H1 (cell line): ENCODE data around the gene ARHGAP18. TPM values are rescaled to one million over a fixed set of nuclear protein-coding genes. Genes with fewer than 3 reads are reported as not detected.

ENCODE experiments used
- CTCF ChIA-PET: fragments of 300-600 bp; sonication (Branson Sonifier 250); formaldehyde crosslinking; loops from one replicate; lab custom pipeline; 2021; ENCODE audit not compliant: partially characterized antibody; lab: Charles Lee
- POLR2A ChIA-PET: fragments of 300-600 bp; sonication (Branson Sonifier 250); formaldehyde crosslinking; loops from one replicate; lab custom pipeline; 2021; ENCODE audit warnings: inconsistent platforms; ENCODE audit not compliant: partially characterized antibody; lab: Charles Lee
- DNase-seq, 2 experiments: peaks; one replicate each; pipeline versions ENCODE4 v3.0.0 to v3.0.0-alpha.2; 2010 to 2022; ENCODE audit warnings: low spot score in 2 of 2, low read depth in 1 of 2, mixed read lengths in 1 of 2
- FAIRE-seq: peaks from 2 replicates; lab custom pipeline; 2011; peaks lifted over from hg19 to GRCh38; lab: Jason Lieb, UNC
- H2AFZ ChIP-seq: 2 replicates; pipeline ENCODE4 v1.8.1; 2012; ENCODE audit warnings: low read length, inconsistent platforms
- H2AK5ac ChIP-seq: 2 replicates; pipeline ENCODE4 v1.6.1; 2013; ENCODE audit warnings: low read depth, low read length
- H2BK120ac ChIP-seq: replicated peaks from 2 replicates; pipeline ENCODE3; 2013; ENCODE audit warnings: low read depth, low read length, inconsistent platforms
- H2BK12ac ChIP-seq: 2 replicates; pipeline ENCODE4 v1.6.1; 2013; ENCODE audit warnings: low read depth, low read length
- H2BK15ac ChIP-seq: 2 replicates; pipeline ENCODE4 v1.6.1; 2013; ENCODE audit warnings: low read length
- H2BK20ac ChIP-seq: 2 replicates; pipeline ENCODE4 v1.6.1; 2013; ENCODE audit warnings: low read length
- H2BK5ac ChIP-seq: 2 replicates; pipeline ENCODE4 v1.6.1; 2013; ENCODE audit warnings: low read depth, low read length
- H3K14ac ChIP-seq: 2 replicates; pipeline ENCODE4 v1.6.1; 2013; ENCODE audit warnings: inconsistent platforms; ENCODE audit not compliant: insufficient read length
- H3K18ac ChIP-seq: 2 replicates; pipeline ENCODE4 v1.6.1; 2013; ENCODE audit warnings: low read length; ENCODE audit errors: extremely low read depth
- H3K23ac ChIP-seq: 2 replicates; pipeline ENCODE4 v1.6.1; 2013; ENCODE audit warnings: inconsistent platforms; ENCODE audit not compliant: insufficient read length
- H3K23me2 ChIP-seq: 2 replicates; pipeline ENCODE4 v1.6.1; 2013; ENCODE audit warnings: low read depth, low read length
- H3K27ac ChIP-seq: 2 replicates; pipeline ENCODE4 v1.6.1; 2011; ENCODE audit warnings: low read depth, low read length, inconsistent platforms
- H3K27me3 ChIP-seq, 4 experiments: replicated peaks in 1 of 4; 1 replicate in 1 of 4; 2 replicates in 3 of 4; pipeline versions ENCODE4 v1.6.1 to v1.8.1; 2011 to 2013; ENCODE audit warnings: low read length in 3 of 4, mild to moderate bottlenecking in 3 of 4, inconsistent platforms in 2 of 4, mixed read lengths in 2 of 4, moderate library complexity in 1 of 4; ENCODE audit not compliant: control insufficient read depth in 3 of 4, insufficient read depth in 3 of 4; ENCODE audit errors: extremely low read depth in 1 of 4
- H3K36me3 ChIP-seq, 4 experiments: 2 replicates each; pipeline versions ENCODE4 v1.6.1 to v1.8.1; 2011 to 2013; ENCODE audit warnings: mild to moderate bottlenecking in 4 of 4, low read length in 3 of 4, moderate library complexity in 2 of 4, control low read depth in 1 of 4, inconsistent platforms in 1 of 4; ENCODE audit not compliant: insufficient read depth in 4 of 4, control insufficient read depth in 2 of 4
- H3K4ac ChIP-seq: replicated peaks from 2 replicates; pipeline ENCODE3; 2013; ENCODE audit warnings: low read length, low read depth, mixed read lengths, inconsistent platforms; ENCODE audit not compliant: insufficient read length
- H3K4me1 ChIP-seq, 4 experiments: replicated peaks in 1 of 4; 1 replicate in 1 of 4; 2 replicates in 3 of 4; pipeline versions ENCODE4 v1.6.1 to v1.8.1; 2011 to 2013; ENCODE audit warnings: low read length in 3 of 4, inconsistent platforms in 2 of 4, mixed read lengths in 1 of 4; ENCODE audit not compliant: insufficient read depth in 4 of 4, control insufficient read depth in 3 of 4
- H3K4me2 ChIP-seq, 2 experiments: 2 replicates each; pipeline versions ENCODE4 v1.6.1 to v1.8.1; 2011 to 2013; ENCODE audit warnings: low read depth in 2 of 2, low read length in 2 of 2, control low read depth in 1 of 2, inconsistent platforms in 1 of 2, mild to moderate bottlenecking in 1 of 2; ENCODE audit not compliant: insufficient read depth in 1 of 2
- H3K4me3 ChIP-seq, 4 experiments: fragments of 200-600, 300-600 bp in 1 of 4; sonication (generic), shearing (Covaris generic), sonication (Bioruptor Twin) in 1 of 4; 2 replicates each; pipeline versions ENCODE4 v1.5.1 to v1.8.1; 2011 to 2016; ENCODE audit warnings: low read length in 4 of 4, low read depth in 3 of 4, control low read depth in 2 of 4, inconsistent platforms in 2 of 4, mild to moderate bottlenecking in 2 of 4, mixed read lengths in 1 of 4, moderate library complexity in 1 of 4; ENCODE audit not compliant: insufficient read depth in 2 of 4; ENCODE audit errors: extremely low read depth in 1 of 4
- H3K56ac ChIP-seq: replicated peaks from 2 replicates; pipeline ENCODE3; 2013; ENCODE audit warnings: low read depth, mild to moderate bottlenecking, mixed read lengths, low read length, inconsistent platforms; ENCODE audit not compliant: insufficient read length
- H3K79me1 ChIP-seq: 2 replicates; pipeline ENCODE4 v1.6.1; 2013; ENCODE audit warnings: low read depth, low read length, control low read depth
- H3K79me2 ChIP-seq, 2 experiments: 2 replicates each; pipeline versions ENCODE4 v1.6.1 to v1.8.1; 2012 to 2013; ENCODE audit warnings: low read length in 2 of 2, mild to moderate bottlenecking in 2 of 2, inconsistent platforms in 1 of 2; ENCODE audit not compliant: insufficient read depth in 2 of 2, control insufficient read depth in 1 of 2
- H3K9ac ChIP-seq, 4 experiments: replicated peaks in 1 of 4; 1 replicate in 1 of 4; 2 replicates in 3 of 4; pipeline versions ENCODE4 v1.6.1 to v1.8.1; 2011 to 2013; ENCODE audit warnings: low read depth in 3 of 4, low read length in 3 of 4, control low read depth in 2 of 4, mild to moderate bottlenecking in 2 of 4, moderate library complexity in 2 of 4, inconsistent platforms in 1 of 4; ENCODE audit errors: extremely low read depth in 1 of 4
- H3K9me3 ChIP-seq, 2 experiments: 2 replicates each; pipeline versions ENCODE4 v1.6.1 to v1.8.1; 2012 to 2013; ENCODE audit warnings: mild to moderate bottlenecking in 2 of 2, moderate library complexity in 2 of 2, control low read depth in 1 of 2, inconsistent platforms in 1 of 2, low read depth in 1 of 2, low read length in 1 of 2, mixed read lengths in 1 of 2; ENCODE audit not compliant: insufficient read depth in 2 of 2
- H4K20me1 ChIP-seq, 2 experiments: replicated peaks in 1 of 2; 2 replicates each; pipeline versions ENCODE3 to v1.8.1; 2011 to 2013; ENCODE audit warnings: inconsistent platforms in 2 of 2, low read length in 2 of 2, mild to moderate bottlenecking in 1 of 2; ENCODE audit not compliant: insufficient read depth in 2 of 2, control insufficient read depth in 1 of 2
- H4K5ac ChIP-seq: 2 replicates; pipeline ENCODE4 v1.6.1; 2013; ENCODE audit warnings: low read length, low read depth, mixed read lengths, inconsistent platforms; ENCODE audit not compliant: insufficient read length
- H4K8ac ChIP-seq: 2 replicates; pipeline ENCODE4 v1.8.0; 2013; ENCODE audit warnings: mild to moderate bottlenecking, moderate library complexity, low read length, inconsistent platforms; ENCODE audit not compliant: insufficient read depth; ENCODE audit errors: extremely low read depth
- H4K91ac ChIP-seq: replicated peaks from 2 replicates; pipeline ENCODE3; 2013; ENCODE audit warnings: low read length, mixed read lengths, inconsistent platforms; ENCODE audit not compliant: insufficient read length
- CTBP2 ChIP-seq: IDR thresholded peaks from 2 replicates; pipeline ENCODE4 v1.7.0; 2011; ENCODE audit warnings: borderline replicate concordance, mild to moderate bottlenecking, moderate library complexity, mixed read lengths, low read length; ENCODE audit not compliant: insufficient read depth, insufficient read length
- EGR1 ChIP-seq: IDR thresholded peaks from 2 replicates; pipeline ENCODE4 v1.6.1; 2011; ENCODE audit warnings: low read depth, low read length, borderline replicate concordance
- GABPA ChIP-seq: IDR thresholded peaks from 2 replicates; pipeline ENCODE4 v1.6.1; 2011; ENCODE audit warnings: mild to moderate bottlenecking, low read length, moderate library complexity, borderline replicate concordance; ENCODE audit not compliant: insufficient read depth
- GTF2F1 ChIP-seq: IDR thresholded peaks from 2 replicates; pipeline ENCODE4 v1.6.1; 2012; ENCODE audit warnings: low read depth, low read length, improper control_type of control experiment, borderline replicate concordance
- HDAC2 ChIP-seq, 2 experiments: fragments of 300-600 bp in 1 of 2; sonication (generic) in 1 of 2; IDR thresholded peaks; 2 replicates each; pipeline ENCODE4 v1.6.1; 2011 to 2012; ENCODE audit warnings: low read depth in 2 of 2, low read length in 2 of 2, mild to moderate bottlenecking in 2 of 2, moderate library complexity in 2 of 2, borderline replicate concordance in 1 of 2, inconsistent platforms in 1 of 2
- JUN ChIP-seq: IDR thresholded peaks from 2 replicates; pipeline ENCODE4 v1.6.1; 2011; ENCODE audit warnings: low read depth, mild to moderate bottlenecking, improper control_type of control experiment, low read length
- POLR2AphosphoS5 ChIP-seq: IDR thresholded peaks from 2 replicates; pipeline ENCODE4 v1.6.1; 2011; ENCODE audit warnings: low read depth, low read length
- RAD21 ChIP-seq, 2 experiments: IDR thresholded peaks in 1 of 2; conservative IDR thresholded peaks in 1 of 2; 2 replicates each; pipeline ENCODE4 v1.6.1; 2011; ENCODE audit warnings: low read depth in 2 of 2, low read length in 2 of 2, improper control_type of control experiment in 1 of 2, inconsistent platforms in 1 of 2, mild to moderate bottlenecking in 1 of 2, moderate library complexity in 1 of 2
- RFX5 ChIP-seq: IDR thresholded peaks from 2 replicates; pipeline ENCODE4 v1.6.1; 2011; ENCODE audit warnings: low read depth, low read length, improper control_type of control experiment, borderline replicate concordance
- RXRA ChIP-seq: IDR thresholded peaks from 2 replicates; pipeline ENCODE4 v1.6.1; 2011; ENCODE audit warnings: low read depth, mild to moderate bottlenecking, low read length, moderate library complexity; ENCODE audit not compliant: insufficient read depth
- SRF ChIP-seq: IDR thresholded peaks from 2 replicates; pipeline ENCODE4 v1.6.1; 2011; ENCODE audit warnings: mild to moderate bottlenecking, low read depth, low read length, moderate library complexity
- TBP ChIP-seq: IDR thresholded peaks from 2 replicates; pipeline ENCODE4 v1.6.1; 2011; ENCODE audit warnings: low read depth, low read length, improper control_type of control experiment
- TCF12 ChIP-seq: IDR thresholded peaks from 2 replicates; pipeline ENCODE4 v1.6.1; 2011; ENCODE audit warnings: low read depth, mild to moderate bottlenecking, low read length
- WGBS, 2 experiments: shearing (Covaris generic) in 1 of 2; methylation state at CpG; one replicate each; pipeline versions ENCODE4 v1.1.6 to v1.1.7; 2013 to 2015; ENCODE audit warnings: low lambda C conversion rate in 2 of 2, mixed read lengths in 2 of 2, inconsistent platforms in 1 of 2, low coverage in 1 of 2, missing lambda C conversion rate in 1 of 2; ENCODE audit not compliant: insufficient replicate concordance in 2 of 2, insufficient coverage in 1 of 2, insufficient read length in 1 of 2; ENCODE audit errors: extremely low coverage in 1 of 2, missing lambda C conversion rate in 1 of 2; 5-methylcytosine and 5-hydroxymethylcytosine counted together
- polyA plus RNA-seq, 7 experiments: library from polyadenylated mRNA; depleted of rRNA in 3 of 7; stranded (reverse) in 5 of 7; unstranded in 2 of 7; fragments of >200 nt in 5 of 7; fragments of 200-250 nt in 2 of 7; gene quantifications; 1 replicate in 5 of 7; 2 replicates in 1 of 7; 4 replicates in 1 of 7; pipeline versions ENCODE4 v1.2.1 to v1.2.3, GENCODE V29; 2011 to 2013; ENCODE audit warnings: missing spikeins in 2 of 7, mixed read lengths in 2 of 7
- total RNA-seq: library from RNA; stranded (reverse); fragmentation: NEBNext Ultra II Directional; extraction: Animal tissue kit (Norgen Biotek cat#: 25700); gene quantifications from 2 replicates; pipeline ENCODE4 v1.2.1, GENCODE V29; 2021

The ARHGAP18 gene
- total and polyA plus RNA-seq, 2 of the 8 experiments (the other 6 are each of a cell fraction or from before 2014, with no cell fraction given): 0.83 to 4.5 TPM

- POLR2A ChIA-PET: no interaction called here
- H3K79me2 ChIP-seq: no peaks in the 10 kb centered on the region
- no peak for TF ChIP-seq GABPA
- no peak for TF ChIP-seq RXRA
- no peak for TF ChIP-seq RAD21 (IDR thresholded peaks at IDR 0.05 in 1 of 2, conservative IDR thresholded peaks at IDR 0.05 in 1 of 2; ENCODE audit: low read depth in 2 of 2, low read length in 2 of 2)
- no peak for TF ChIP-seq TCF12
- no peak for TF ChIP-seq SRF
- no peak for TF ChIP-seq HDAC2 (IDR thresholded peaks at IDR 0.05; ENCODE audit: borderline replicate concordance in 1 of 2, low read depth in 2 of 2, low read length in 2 of 2)
- TF ChIP-seq JUN: no peak
- TF ChIP-seq POLR2AphosphoS5: no peak
- TF ChIP-seq TBP: no peak
- no peak for TF ChIP-seq GTF2F1
- TF ChIP-seq EGR1: no peak
- TF ChIP-seq CTBP2: no peak
- no peak for TF ChIP-seq RFX5
These were observed 26.2 kb downstream of the ARHGAP18 start for GRCh38 chr6:129683601-129684322.

More at GRCh38 chr6:129683601-129684322, 26.2 kb downstream of the ARHGAP18 start:
- no peak overlapping the region for H3K4ac ChIP-seq
- no peak overlapping the region for H2BK120ac ChIP-seq
- H2AK5ac ChIP-seq: no peak overlapping the region
- H2AFZ ChIP-seq: no peak overlapping the region
- no peaks in the 10 kb centered on the region for H3K36me3 ChIP-seq
- H4K8ac ChIP-seq: no peak overlapping the region
- H2BK12ac ChIP-seq: no peak overlapping the region
- H2BK5ac ChIP-seq: no peak overlapping the region
- no peak overlapping the region for H2BK20ac ChIP-seq
- no peaks in the 10 kb centered on the region for H3K79me1 ChIP-seq
- H3K14ac ChIP-seq: no peak overlapping the region
- H3K4me3 ChIP-seq: no peak overlapping the region
- H3K23me2 ChIP-seq: no peaks in the 10 kb centered on the region
- H4K20me1 ChIP-seq: no peaks in the 10 kb centered on the region
- H3K18ac ChIP-seq: no peak overlapping the region
- H3K4me1 ChIP-seq: no peaks in the 10 kb centered on the region
- no peak overlapping the region for H3K4me2 ChIP-seq
- no peak overlapping the region for H4K5ac ChIP-seq
- H2BK15ac ChIP-seq: no peak overlapping the region
- H3K9ac ChIP-seq: no peak overlapping the region
- no peak overlapping the region for H3K23ac ChIP-seq
- WGBS, 2 experiments: 83% methylated on average over 9 of the region's 9 CpGs; no CpG with 5 or more reads in 1 of the 2 experiments
- no peak overlapping the region for H3K56ac ChIP-seq
- H3K27ac ChIP-seq: no peak overlapping the region
- no peak overlapping the region for H4K91ac ChIP-seq
- CTCF ChIA-PET: interaction anchor here (0.8 to 1.9 kb wide), 6 partner anchors 10 to 91 kb away, joined by 3 to 8 read pairs (median 4); no protein-coding TSS in a partner anchor
- H3K27me3 ChIP-seq: no peaks in the 10 kb centered on the region
- DNase-seq: no peak
- no peaks in the 10 kb centered on the region for H3K9me3 ChIP-seq
- no peak for FAIRE-seq
